ENCODE measurements around the gene SHANK2.
"Not testable (repeated sequence)": the region's sequence is repeated elsewhere in the genome, so short reads cannot be mapped to it uniquely, and the experiment has no call there.

SHANK2 gene

GRCh38 chr11:71236836-71237475, 15.4 kb downstream of the SHANK2 start:
- H3K36me3 ChIP-seq (replicated peaks), result no peaks in the 10 kb centered on the region
- no peak overlapping the region for H3K4me3 ChIP-seq (ENCODE audit: low read depth, low read length)
- no peak overlapping the region for H3K27ac ChIP-seq
- DNase-seq, result no peak
- TF ChIP-seq CTCF (IDR thresholded peaks at IDR 0.05; ENCODE audit: low read depth, low read length, missing control alignments), result no peak
- no peaks in the 10 kb centered on the region for H3K27me3 ChIP-seq (replicated peaks)
- in situ Hi-C loops (cut with HindIII; ENCODE audit: low pct_ligation_motif_present, low sequenced_read_pairs), result no loop called here

GRCh38 chr11:71235719-71236118, 16.7 kb downstream of the SHANK2 start:
- TF ChIP-seq CTCF (IDR thresholded peaks at IDR 0.05; ENCODE audit: low read depth, low read length, missing control alignments), result no peak
- in situ Hi-C loops (cut with HindIII; ENCODE audit: low pct_ligation_motif_present, low sequenced_read_pairs), result no loop called here
- Histone ChIP-seq H3K27me3 (replicated peaks) (no peaks in the 10 kb centered on the region), H3K36me3 (replicated peaks) (no peaks in the 10 kb centered on the region), H3K4me3 (ENCODE audit: low read depth, low read length) (no peak overlapping the region), H3K27ac (no peak overlapping the region)
- DNase-seq, result no peak

- H3K27me3 ChIP-seq (replicated peaks); H3K27ac ChIP-seq; in situ Hi-C loops (cut with HindIII; ENCODE audit: low pct_ligation_motif_present, low sequenced_read_pairs); H3K36me3 ChIP-seq (replicated peaks); H3K4me3 ChIP-seq (ENCODE audit: low read depth, low read length); DNase-seq: not testable (repeated sequence)
These were observed 18.2 kb downstream of the SHANK2 start for GRCh38 chr11:71233896-71234852.

GRCh38 chr11:71232364-71232763, 20.0 kb downstream of the SHANK2 start:
- H3K36me3 ChIP-seq (replicated peaks), result no peaks in the 10 kb centered on the region
- H3K27ac ChIP-seq, result no peak overlapping the region
- no peak for TF ChIP-seq CTCF (IDR thresholded peaks at IDR 0.05; ENCODE audit: low read depth, low read length, missing control alignments)
- H3K4me3 ChIP-seq (ENCODE audit: low read depth, low read length), result no peak overlapping the region
- no peaks in the 10 kb centered on the region for H3K27me3 ChIP-seq (replicated peaks)
- in situ Hi-C loops (cut with HindIII; ENCODE audit: low pct_ligation_motif_present, low sequenced_read_pairs), result no loop called here
- no peak for DNase-seq

- Histone ChIP-seq H3K27me3 (replicated peaks) (no peaks in the 10 kb centered on the region), H3K27ac (no peak overlapping the region), H3K36me3 (replicated peaks) (no peaks in the 10 kb centered on the region), H3K4me3 (ENCODE audit: low read depth, low read length) (no peak overlapping the region)
- in situ Hi-C loops (cut with HindIII; ENCODE audit: low pct_ligation_motif_present, low sequenced_read_pairs), result no loop called here
- TF ChIP-seq CTCF (IDR thresholded peaks at IDR 0.05; ENCODE audit: low read depth, low read length, missing control alignments), result no peak
- no peak for DNase-seq
These were observed 23.4 kb downstream of the SHANK2 start for GRCh38 chr11:71228961-71229360.

- Histone ChIP-seq H3K27ac (no peak overlapping the region), H3K4me3 (ENCODE audit: low read depth, low read length) (no peak overlapping the region), H3K27me3 (replicated peaks) (no peaks in the 10 kb centered on the region), H3K36me3 (replicated peaks) (no peaks in the 10 kb centered on the region)
- TF ChIP-seq CTCF (IDR thresholded peaks at IDR 0.05; ENCODE audit: low read depth, low read length, missing control alignments), result no peak
- DNase-seq, result no peak
- in situ Hi-C loops (cut with HindIII; ENCODE audit: low pct_ligation_motif_present, low sequenced_read_pairs), result no loop called here
These were observed 25.2 kb downstream of the SHANK2 start for GRCh38 chr11:71227058-71227659.
